ENCODE data around the gene MGST1. TPM values are rescaled to one million over a fixed set of nuclear protein-coding genes. Genes with fewer than 3 reads are reported as not detected.

Gene MGST1
- total RNA-seq, 4 donors from 2014 or later: 39.8 to 65.9 (median 44.6) TPM

DNA sequence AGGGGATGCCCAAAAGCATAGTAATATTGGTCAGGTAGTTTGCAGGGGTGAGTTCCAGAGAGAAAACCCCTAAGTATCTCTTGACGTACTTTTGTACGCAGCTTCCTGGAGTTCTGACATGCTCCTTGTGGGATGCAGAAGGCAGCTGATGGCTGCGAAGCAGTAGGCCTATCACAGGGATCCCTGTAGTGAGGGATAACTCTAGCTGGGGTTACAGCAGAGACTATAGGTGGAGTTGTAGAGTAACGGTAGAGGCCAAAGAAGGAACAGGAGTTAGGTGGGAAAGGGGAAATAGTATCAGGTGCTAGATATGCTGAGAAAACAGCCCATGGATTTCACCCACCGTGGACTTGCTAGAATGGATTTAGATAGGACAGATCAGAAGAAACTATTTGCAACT is 37.3 kb downstream of the MGST1 start:
- H3K27me3 ChIP-seq: no peaks in the 10 kb centered on the region
- 83% methylated on average over 5 of the region's 5 CpGs for WGBS
- H3K9me3 ChIP-seq: no peaks in the 10 kb centered on the region
- TF ChIP-seq, protein P1, sequence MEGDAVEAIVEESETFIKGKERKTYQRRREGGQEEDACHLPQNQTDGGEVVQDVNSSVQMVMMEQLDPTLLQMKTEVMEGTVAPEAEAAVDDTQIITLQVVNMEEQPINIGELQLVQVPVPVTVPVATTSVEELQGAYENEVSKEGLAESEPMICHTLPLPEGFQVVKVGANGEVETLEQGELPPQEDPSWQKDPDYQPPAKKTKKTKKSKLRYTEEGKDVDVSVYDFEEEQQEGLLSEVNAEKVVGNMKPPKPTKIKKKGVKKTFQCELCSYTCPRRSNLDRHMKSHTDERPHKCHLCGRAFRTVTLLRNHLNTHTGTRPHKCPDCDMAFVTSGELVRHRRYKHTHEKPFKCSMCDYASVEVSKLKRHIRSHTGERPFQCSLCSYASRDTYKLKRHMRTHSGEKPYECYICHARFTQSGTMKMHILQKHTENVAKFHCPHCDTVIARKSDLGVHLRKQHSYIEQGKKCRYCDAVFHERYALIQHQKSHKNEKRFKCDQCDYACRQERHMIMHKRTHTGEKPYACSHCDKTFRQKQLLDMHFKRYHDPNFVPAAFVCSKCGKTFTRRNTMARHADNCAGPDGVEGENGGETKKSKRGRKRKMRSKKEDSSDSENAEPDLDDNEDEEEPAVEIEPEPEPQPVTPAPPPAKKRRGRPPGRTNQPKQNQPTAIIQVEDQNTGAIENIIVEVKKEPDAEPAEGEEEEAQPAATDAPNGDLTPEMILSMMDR (IDR thresholded peaks at IDR 0.05): no peak
- TF ChIP-seq POLR2A (IDR thresholded peaks at IDR 0.05; ENCODE audit: low read depth) (no peak), POLR2AphosphoS5 (IDR thresholded peaks at IDR 0.05) (no peak), EP300 (IDR thresholded peaks at IDR 0.05) (no peak)
- intact Hi-C loops (cut with DNase I): loop anchor here (5.0 to 10.0 kb wide), 2 partner anchors 240 to 303 kb away; no protein-coding TSS in a partner anchor
- DNase-seq (ENCODE audit: extremely low spot score): no peak
- no peaks in the 10 kb centered on the region for H3K36me3 ChIP-seq
- peaks cover 0 to 12% (median 3%) of the 10 kb centered on the region in 4 donors for H3K4me1 ChIP-seq
- H3K4me3 ChIP-seq: no peak overlapping the region
- no peak overlapping the region for H3K27ac ChIP-seq (replicated peaks in 1 of 4)

DNA sequence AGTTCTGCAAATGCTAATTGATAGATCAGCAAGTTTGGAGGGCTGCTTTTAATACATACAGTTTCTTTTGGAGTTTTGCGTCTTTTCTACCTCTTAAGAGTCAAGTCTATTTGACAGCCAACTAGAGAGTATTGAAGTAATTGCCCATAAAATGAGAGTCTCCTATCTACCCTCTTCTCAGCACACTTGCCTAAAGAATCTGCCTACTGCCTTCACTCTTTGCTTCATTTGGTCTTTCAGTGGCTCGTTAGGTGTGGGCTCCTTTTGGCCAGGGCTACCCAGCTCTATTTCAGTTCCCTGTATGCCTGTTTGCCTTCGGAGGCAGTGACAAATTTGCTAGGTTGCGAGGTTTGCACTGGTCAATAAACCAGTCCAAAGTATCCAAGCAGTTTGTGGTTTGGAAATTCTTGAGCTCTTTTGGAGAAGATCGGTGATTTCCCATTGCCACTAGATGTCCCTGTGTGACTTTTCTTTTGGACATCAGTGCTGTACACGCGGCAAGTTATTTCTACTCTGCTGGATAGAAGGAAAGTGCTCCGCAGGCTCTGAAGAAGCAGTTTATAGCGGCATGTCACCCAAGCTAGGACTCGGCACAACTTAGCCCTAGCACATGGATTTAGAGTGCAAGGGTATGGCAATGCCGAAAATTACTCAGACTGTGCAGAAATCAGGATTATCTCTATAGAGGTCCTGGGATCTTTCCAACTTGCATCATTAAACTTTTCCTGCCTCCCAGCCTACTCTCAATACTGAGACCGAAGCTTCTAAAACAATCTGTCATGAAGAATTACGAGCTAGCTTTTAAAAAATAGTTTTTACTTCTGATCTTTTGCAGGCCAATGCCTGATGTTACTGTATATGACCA is 38.6 kb downstream of the MGST1 start:
- H3K27me3 ChIP-seq: no peaks in the 10 kb centered on the region
- 24% methylated on average over 13 of the region's 13 CpGs for WGBS
- no peaks in the 10 kb centered on the region for H3K36me3 ChIP-seq
- no peaks in the 10 kb centered on the region for H3K9me3 ChIP-seq
- TF ChIP-seq EP300 (IDR thresholded peaks at IDR 0.05) (no peak), POLR2A (IDR thresholded peaks at IDR 0.05; ENCODE audit: low read depth) (no peak), POLR2AphosphoS5 (IDR thresholded peaks at IDR 0.05) (no peak)
- TF ChIP-seq, protein P1 (IDR thresholded peaks at IDR 0.05): peak; percentile 45 to 61 (median 53)
- no peak for DNase-seq (ENCODE audit: extremely low spot score)
- no peak overlapping the region for H3K27ac ChIP-seq (replicated peaks in 1 of 4)
- intact Hi-C loops (cut with DNase I): loop anchor here (5.0 to 10.0 kb wide), 2 partner anchors 239 to 301 kb away; no protein-coding TSS in a partner anchor
- peaks cover 0 to 12% (median 3%) of the 10 kb centered on the region in 4 donors for H3K4me1 ChIP-seq
- peak overlapping the region; percentile 13 to 40 (median 24) for H3K4me3 ChIP-seq

DNA sequence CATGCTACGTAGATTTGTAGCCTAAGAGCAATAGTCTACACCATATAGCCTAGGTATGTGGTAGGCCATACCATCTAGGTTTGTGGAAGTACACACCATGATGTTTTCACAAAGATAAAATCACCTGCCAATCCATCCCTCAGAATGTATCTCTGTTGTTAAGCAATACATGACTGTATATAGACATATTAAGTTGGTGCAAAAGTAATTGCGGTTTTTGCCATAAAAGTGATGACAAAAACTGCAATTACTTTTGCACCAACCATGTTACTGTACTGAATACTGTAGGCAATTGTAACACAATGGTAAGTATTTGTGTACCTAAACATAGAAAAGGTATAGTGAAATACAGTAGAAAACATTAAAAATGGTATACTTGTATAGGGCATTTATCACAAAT is 40.5 kb downstream of the MGST1 start:
- 65% methylated on average over 2 of the region's 2 CpGs for WGBS
- intact Hi-C loops (cut with DNase I): loop anchor here (5.0 to 10.0 kb wide), 2 partner anchors 237 to 299 kb away; no protein-coding TSS in a partner anchor
- peaks cover 0 to 12% (median 3%) of the 10 kb centered on the region in 4 donors for H3K4me1 ChIP-seq

DNA sequence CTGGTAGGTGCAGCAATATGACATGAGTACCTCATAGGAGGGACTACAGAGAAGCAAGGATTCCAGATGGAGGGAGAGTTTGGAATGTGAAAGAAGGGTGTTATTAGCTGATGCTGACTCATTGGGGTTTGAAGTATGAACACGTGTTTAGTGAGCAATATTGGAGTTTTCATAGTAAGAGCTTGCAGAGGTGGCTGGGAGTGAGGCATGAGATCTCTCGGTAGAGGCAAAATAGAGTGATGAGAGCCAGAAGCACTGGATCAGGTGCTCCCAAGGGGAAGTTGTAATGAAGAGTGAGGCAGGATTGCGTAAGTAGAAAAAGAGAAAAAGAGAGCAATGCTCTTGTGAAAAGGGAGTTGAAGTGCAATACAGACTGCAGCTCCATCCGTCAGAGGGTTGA is 42.1 kb downstream of the MGST1 start:
- intact Hi-C loops (cut with DNase I): loop anchor here (5.0 to 10.0 kb wide), 2 partner anchors 235 to 298 kb away; no protein-coding TSS in a partner anchor
- TF ChIP-seq, protein P1 (IDR thresholded peaks at IDR 0.05): no peak
- TF ChIP-seq EP300 (IDR thresholded peaks at IDR 0.05): no peak
- TF ChIP-seq POLR2AphosphoS5 (IDR thresholded peaks at IDR 0.05): no peak
- no peak for TF ChIP-seq POLR2A (IDR thresholded peaks at IDR 0.05; ENCODE audit: low read depth)
- WGBS: 65% methylated on average over 4 of the region's 4 CpGs
- Histone ChIP-seq H3K36me3 (no peaks in the 10 kb centered on the region), H3K27me3 (no peaks in the 10 kb centered on the region), H3K27ac (replicated peaks in 1 of 4) (no peak overlapping the region), H3K4me3 (no peak overlapping the region), H3K9me3 (peaks cover 0 to 6% (median 1%) of the 10 kb centered on the region in 4 donors), H3K4me1 (peaks cover 0 to 12% (median 3%) of the 10 kb centered on the region in 4 donors)
- no peak for DNase-seq (ENCODE audit: extremely low spot score)

More for the DNA sequence above, 40.5 kb downstream of the MGST1 start:
- Histone ChIP-seq H3K4me3 (no peak overlapping the region), H3K27ac (replicated peaks in 1 of 4) (no peak overlapping the region), H3K27me3 (no peaks in the 10 kb centered on the region), H3K9me3 (no peaks in the 10 kb centered on the region), H3K36me3 (no peaks in the 10 kb centered on the region)
- no peak for DNase-seq (ENCODE audit: extremely low spot score)
- TF ChIP-seq, protein P1 (IDR thresholded peaks at IDR 0.05): no peak
- TF ChIP-seq POLR2AphosphoS5 (IDR thresholded peaks at IDR 0.05): no peak
- TF ChIP-seq EP300 (IDR thresholded peaks at IDR 0.05): no peak
- TF ChIP-seq POLR2A (IDR thresholded peaks at IDR 0.05; ENCODE audit: low read depth): no peak
